ENCODE results near the gene GPBP1L1.

The GPBP1L1 gene

GRCh38 chr1:45583666-45584350 is 102.5 kb downstream of the GPBP1L1 start, which contains the start of gene NASP:
Gene NASP, plus strand, starts transcription at chr1:45584041. Its CDS starts 106 bp downstream, at chr1:45584147.
- TF ChIP-seq, protein P1, sequence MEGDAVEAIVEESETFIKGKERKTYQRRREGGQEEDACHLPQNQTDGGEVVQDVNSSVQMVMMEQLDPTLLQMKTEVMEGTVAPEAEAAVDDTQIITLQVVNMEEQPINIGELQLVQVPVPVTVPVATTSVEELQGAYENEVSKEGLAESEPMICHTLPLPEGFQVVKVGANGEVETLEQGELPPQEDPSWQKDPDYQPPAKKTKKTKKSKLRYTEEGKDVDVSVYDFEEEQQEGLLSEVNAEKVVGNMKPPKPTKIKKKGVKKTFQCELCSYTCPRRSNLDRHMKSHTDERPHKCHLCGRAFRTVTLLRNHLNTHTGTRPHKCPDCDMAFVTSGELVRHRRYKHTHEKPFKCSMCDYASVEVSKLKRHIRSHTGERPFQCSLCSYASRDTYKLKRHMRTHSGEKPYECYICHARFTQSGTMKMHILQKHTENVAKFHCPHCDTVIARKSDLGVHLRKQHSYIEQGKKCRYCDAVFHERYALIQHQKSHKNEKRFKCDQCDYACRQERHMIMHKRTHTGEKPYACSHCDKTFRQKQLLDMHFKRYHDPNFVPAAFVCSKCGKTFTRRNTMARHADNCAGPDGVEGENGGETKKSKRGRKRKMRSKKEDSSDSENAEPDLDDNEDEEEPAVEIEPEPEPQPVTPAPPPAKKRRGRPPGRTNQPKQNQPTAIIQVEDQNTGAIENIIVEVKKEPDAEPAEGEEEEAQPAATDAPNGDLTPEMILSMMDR (IDR thresholded peaks at IDR 0.05; ENCODE audit: low read depth, low read length): no peak
- peak; percentile 87 for DNase-seq (ENCODE audit: low read depth, low spot score)
- in situ Hi-C loops (cut with HindIII; ENCODE audit: low sequenced_read_pairs): no loop called here
- peak within 1 kb of the TSS; percentile 94 for H3K4me3 ChIP-seq (ENCODE audit: low read depth, low read length)

GRCh38 chr1:45583264-45583665 is 103.1 kb downstream of the GPBP1L1 start:
- in situ Hi-C loops (cut with HindIII; ENCODE audit: low sequenced_read_pairs): no loop called here
- H3K4me3 ChIP-seq (ENCODE audit: low read depth, low read length): peak overlapping the region; percentile 94
- DNase-seq (ENCODE audit: low read depth, low spot score): peak; percentile 97
- TF ChIP-seq, protein P1 (IDR thresholded peaks at IDR 0.05; ENCODE audit: low read depth, low read length): no peak

Measured in astrocyte of the spinal cord (primary cell).